Measurements from ENCODE around the gene STXBP6. TPM values are rescaled to one million over a fixed set of nuclear protein-coding genes. Genes with fewer than 3 reads are reported as not detected.

The STXBP6 gene
- total and polyA plus RNA-seq, 2 of the 13 experiments (the other 11 are each of a cell fraction or from before 2014, with no cell fraction given), result 35.3 to 42.8 TPM

- TF ChIP-seq TRIM22 (IDR thresholded peaks at IDR 0.05), result no peak
- TF ChIP-seq ZNF367 (CRISPR knock-in tag; IDR thresholded peaks at IDR 0.05; ENCODE audit: borderline replicate concordance), result no peak
- 0 out of 2 replicates have a peak, but pooled peaks have one; percentile 41 for TF ChIP-seq ZNF556 (CRISPR knock-in tag; IDR thresholded peaks at IDR 0.05; ENCODE audit: borderline replicate concordance)
- TF ChIP-seq ZNF331 (CRISPR knock-in tag; IDR thresholded peaks at IDR 0.05), result peak; percentile 24; the same call in 1 of the 2 replicates
- TF ChIP-seq STAT6 (CRISPR knock-in tag; IDR thresholded peaks at IDR 0.05; ENCODE audit: borderline replicate concordance), result no peak
- 0 out of 2 replicates have a peak, but pooled peaks have one; percentile 22 for TF ChIP-seq ZNF543 (CRISPR knock-in tag; IDR thresholded peaks at IDR 0.05)
- no peak for TF ChIP-seq MZF1 (CRISPR knock-in tag; IDR thresholded peaks at IDR 0.05; ENCODE audit: borderline replicate concordance)
- TF ChIP-seq ZBTB43 (CRISPR knock-in tag; conservative IDR thresholded peaks at IDR 0.05), result peak; percentile 57; the same call in 1 of the 2 replicates
- TF ChIP-seq MLXIP (CRISPR knock-in tag; IDR thresholded peaks at IDR 0.05; ENCODE audit: borderline replicate concordance), result peak; percentile 55; the same call in 1 of the 2 replicates
- peak; percentile 35 for TF ChIP-seq TEAD3 (CRISPR knock-in tag; optimal IDR thresholded peaks at IDR 0.05; ENCODE audit: borderline replicate concordance)
- peak; percentile 95 for TF ChIP-seq HNF4A (CRISPR knock-in tag; IDR thresholded peaks at IDR 0.05)
- TF ChIP-seq ZNF329 (CRISPR knock-in tag; IDR thresholded peaks at IDR 0.05; ENCODE audit: low read depth), result no peak
- peak; percentile 87 for TF ChIP-seq GATAD2A (CRISPR knock-in tag; IDR thresholded peaks at IDR 0.05)
- no peak for TF ChIP-seq PBX2 (CRISPR knock-in tag; IDR thresholded peaks at IDR 0.05)
- peak; percentile 37; the same call in 1 of the 2 replicates for TF ChIP-seq MED1 (CRISPR knock-in tag; IDR thresholded peaks at IDR 0.05)
- no peak for TF ChIP-seq HNRNPH1 (optimal IDR thresholded peaks at IDR 0.05; ENCODE audit: low read depth, low read length)
- peak; percentile 44; the same call in 1 of the 2 replicates for TF ChIP-seq PAXIP1 (CRISPR knock-in tag; conservative IDR thresholded peaks at IDR 0.05)
Observed at GRCh38 chr14:25015761-25016160, 34.2 kb downstream of the STXBP6 start (continued).

All from HepG2 (cell line).